Transverse colon (tissue), 4 donors: ENCODE results near the gene KCNJ11. TPM values are rescaled to one million over a fixed set of nuclear protein-coding genes. Genes with fewer than 3 reads are reported as not detected.
"Not testable (repeated sequence)": the region's sequence is repeated elsewhere in the genome, so short reads cannot be mapped to it uniquely, and the experiment has no call there.

Source experiments
- DNase-seq: peaks from one replicate; pipeline ENCODE4 v3.0.0-alpha.2; 2019
- H3K27ac ChIP-seq, 4 donors: fragments of 200-600 bp; sonication (generic); 2 replicates each; pipeline ENCODE4 v1.5.1; 2016 to 2018; ENCODE audit warnings: inconsistent platforms in 4 of 4
- H3K27me3 ChIP-seq: fragments of 200-600 bp; sonication (generic); 2 replicates; pipeline ENCODE4 v1.5.1; 2017; ENCODE audit warnings: inconsistent platforms
- H3K36me3 ChIP-seq, 4 donors: fragments of 200-600 bp; sonication (generic); 2 replicates each; pipeline ENCODE4 v1.5.1; 2017 to 2019; ENCODE audit warnings: inconsistent platforms in 4 of 4
- H3K4me1 ChIP-seq, 4 donors: fragments of 200-600 bp; sonication (generic); 2 replicates each; pipeline ENCODE4 v1.5.1; 2017 to 2020; ENCODE audit warnings: inconsistent platforms in 4 of 4
- H3K4me3 ChIP-seq, 4 donors: fragments of 200-600 bp; sonication (generic); 1 replicate in 1 of 4; 2 replicates in 3 of 4; pipeline versions ENCODE4 v1.5.1 to v1.6.1; 2017 to 2019; ENCODE audit warnings: inconsistent platforms in 4 of 4
- H3K9me3 ChIP-seq, 2 donors: fragments of 200-600 bp; sonication (generic); 2 replicates each; pipeline ENCODE4 v1.5.1; 2017 to 2019; ENCODE audit warnings: inconsistent platforms in 2 of 2
- EP300 ChIP-seq: sonication (generic); formaldehyde crosslinking; IDR thresholded peaks from one replicate; pipeline ENCODE4 v1.6.1; 2017; ENCODE audit warnings: antibody characterized with exemption, low read depth
- POLR2A ChIP-seq: fragments of 450-650 bp; IDR thresholded peaks from one replicate; pipeline ENCODE4 v1.6.1; 2016; ENCODE audit warnings: antibody characterized with exemption, mild to moderate bottlenecking, moderate library complexity
- POLR2AphosphoS5 ChIP-seq, 3 donors: sonication (generic); formaldehyde crosslinking; IDR thresholded peaks; one replicate each; pipeline ENCODE4 v1.6.1; 2016; ENCODE audit warnings: antibody characterized with exemption in 3 of 3
- WGBS, 2 donors: methylation state at CpG; one replicate each; pipeline ENCODE4 v1.1.5; 2018; ENCODE audit warnings: low coverage in 1 of 2; 5-methylcytosine and 5-hydroxymethylcytosine counted together
- in situ Hi-C, 4 donors: fragments of 200-750 bp; cut with MboI; loops; one replicate each; pipeline versions ENCODE4 v1.15.0 to v1.15.1; 2017; ENCODE audit warnings: low sequenced_read_pairs in 3 of 4, low pct_ligation_motif_present in 1 of 4, low pct_unique_long_range_greater_than_20kb in 1 of 4
- intact Hi-C: fragments of 100-400 bp; cut with DNase I; formaldehyde crosslinking; loops from one replicate; pipeline ENCODE4 v1.15.1; 2023; ENCODE audit warnings: low total_unique reads
- total RNA-seq, 4 donors: library from RNA; depleted of rRNA; stranded (reverse); fragments of >200 nt; gene quantifications; one replicate each; pipeline ENCODE4 v1.1.0, GENCODE V29; 2016
- TF ChIP-seq, protein P1 (sequence below), 5 experiments: fragments of 200-600 bp in 3 of 5; fragments of 450-650 bp in 2 of 5; sonication (generic) in 3 of 5; IDR thresholded peaks; 1 replicate in 2 of 5; 2 replicates in 3 of 5; pipeline ENCODE4 v1.5.1; 2016 to 2017; ENCODE audit warnings: antibody characterized with exemption in 5 of 5, inconsistent platforms in 3 of 5, mild to moderate bottlenecking in 2 of 5, moderate library complexity in 1 of 5

Gene KCNJ11
- total RNA-seq, 4 donors from 2014 or later = 1.3 to 135 (median 3.5) TPM; not detected in 1

DNA sequence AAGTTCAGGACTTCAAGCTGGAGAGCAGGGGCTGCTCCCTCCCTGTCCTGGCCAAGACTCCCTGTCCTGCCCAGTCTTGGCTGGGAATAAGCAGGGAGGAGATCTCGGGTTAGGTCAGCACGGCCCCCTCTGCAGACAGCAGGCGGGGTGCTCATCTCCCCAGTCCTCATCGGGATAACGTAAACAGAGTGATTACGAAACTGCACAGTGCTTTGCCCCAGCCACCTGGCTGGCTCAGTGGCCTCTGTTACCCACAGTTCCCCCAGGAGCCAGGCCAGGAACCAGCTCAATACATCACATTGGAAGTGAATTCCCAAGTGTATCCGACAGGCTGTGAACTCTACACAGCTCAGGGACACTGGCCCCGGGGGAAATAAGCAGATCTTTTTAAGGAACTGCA, 42.7 kb upstream of the KCNJ11 start:
- no peak overlapping the region for H3K27ac ChIP-seq
- H3K27me3 ChIP-seq = no peaks in the 10 kb centered on the region
- intact Hi-C loops (no loop called here), in situ Hi-C loops (no loop called here)
- TF ChIP-seq POLR2A (no peak), POLR2AphosphoS5 (IDR thresholded peaks at IDR 0.05) (no peak), EP300 (no peak)
- TF ChIP-seq, protein P1, sequence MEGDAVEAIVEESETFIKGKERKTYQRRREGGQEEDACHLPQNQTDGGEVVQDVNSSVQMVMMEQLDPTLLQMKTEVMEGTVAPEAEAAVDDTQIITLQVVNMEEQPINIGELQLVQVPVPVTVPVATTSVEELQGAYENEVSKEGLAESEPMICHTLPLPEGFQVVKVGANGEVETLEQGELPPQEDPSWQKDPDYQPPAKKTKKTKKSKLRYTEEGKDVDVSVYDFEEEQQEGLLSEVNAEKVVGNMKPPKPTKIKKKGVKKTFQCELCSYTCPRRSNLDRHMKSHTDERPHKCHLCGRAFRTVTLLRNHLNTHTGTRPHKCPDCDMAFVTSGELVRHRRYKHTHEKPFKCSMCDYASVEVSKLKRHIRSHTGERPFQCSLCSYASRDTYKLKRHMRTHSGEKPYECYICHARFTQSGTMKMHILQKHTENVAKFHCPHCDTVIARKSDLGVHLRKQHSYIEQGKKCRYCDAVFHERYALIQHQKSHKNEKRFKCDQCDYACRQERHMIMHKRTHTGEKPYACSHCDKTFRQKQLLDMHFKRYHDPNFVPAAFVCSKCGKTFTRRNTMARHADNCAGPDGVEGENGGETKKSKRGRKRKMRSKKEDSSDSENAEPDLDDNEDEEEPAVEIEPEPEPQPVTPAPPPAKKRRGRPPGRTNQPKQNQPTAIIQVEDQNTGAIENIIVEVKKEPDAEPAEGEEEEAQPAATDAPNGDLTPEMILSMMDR (IDR thresholded peaks at IDR 0.05) = no peak
- WGBS, 2 donors = 49% methylated on average over 8 of the region's 8 CpGs; no CpG with 5 or more reads in 1 of the 2 donors
- no peak overlapping the region for H3K4me3 ChIP-seq
- H3K9me3 ChIP-seq = no peaks in the 10 kb centered on the region
- no peaks in the 10 kb centered on the region for H3K4me1 ChIP-seq
- no peak for DNase-seq
- H3K36me3 ChIP-seq = no peaks in the 10 kb centered on the region

DNA sequence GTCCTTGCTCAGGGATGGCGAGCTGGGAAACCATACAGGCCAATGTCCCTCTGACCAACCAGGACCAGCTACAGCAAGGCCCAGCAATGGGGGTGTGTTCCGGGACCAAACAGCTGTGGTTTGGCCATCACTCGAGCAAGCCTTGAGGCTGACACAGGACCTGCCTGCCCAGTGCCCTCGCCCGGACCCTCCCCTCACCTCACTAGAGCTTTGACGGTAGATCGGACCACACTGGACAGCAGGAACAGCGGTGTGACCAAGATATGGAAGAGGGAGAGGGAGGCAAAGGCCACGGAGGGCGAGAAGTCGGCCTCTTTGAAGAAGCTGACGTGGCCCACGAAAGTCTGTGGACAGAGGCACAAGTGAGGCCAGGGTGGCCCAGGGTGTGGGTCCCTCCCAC, 42.2 kb upstream of the KCNJ11 start:
- in situ Hi-C loops = no loop called here

DNA sequence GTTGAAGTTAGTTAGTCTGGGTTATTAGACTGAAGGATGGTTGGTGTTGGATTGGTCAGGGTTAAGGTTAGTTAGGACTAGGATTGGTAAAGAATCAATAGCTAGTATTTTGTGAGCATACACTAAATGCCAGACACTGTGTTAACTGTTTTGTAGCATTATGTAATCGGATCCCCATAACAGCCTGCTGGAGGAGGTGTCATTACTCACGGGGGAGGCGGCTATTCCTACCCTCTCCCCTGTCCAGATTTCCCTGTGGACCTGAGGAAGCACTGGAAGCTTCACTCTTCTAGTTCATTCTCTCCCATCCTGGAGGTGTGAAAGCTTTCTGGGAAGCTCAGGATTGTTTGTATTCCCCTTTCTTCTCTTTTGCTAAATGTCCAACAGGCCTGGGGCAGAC, 40.5 kb upstream of the KCNJ11 start:
- Histone ChIP-seq H3K27me3 (no peaks in the 10 kb centered on the region), H3K4me1 (peaks cover 0 to under 1% (median 0%) of the 10 kb centered on the region in 4 donors), H3K9me3 (no peaks in the 10 kb centered on the region), H3K27ac (no peak overlapping the region), H3K36me3 (no peaks in the 10 kb centered on the region), H3K4me3 (no peak overlapping the region)
- TF ChIP-seq EP300 (no peak), POLR2AphosphoS5 (IDR thresholded peaks at IDR 0.05) (no peak), POLR2A (no peak)
- TF ChIP-seq, protein P1 (IDR thresholded peaks at IDR 0.05) = no peak
- 40 to 76% methylated on average over 1 to 3 of the region's 3 CpGs for WGBS, 2 donors
- DNase-seq = no peak
- intact Hi-C loops (no loop called here), in situ Hi-C loops (no loop called here)

More for the DNA sequence above, 42.2 kb upstream of the KCNJ11 start:
- Histone ChIP-seq H3K36me3 (no peaks in the 10 kb centered on the region), H3K4me1 (no peaks in the 10 kb centered on the region), H3K27ac (no peak overlapping the region), H3K4me3 (no peak overlapping the region), H3K27me3 (no peaks in the 10 kb centered on the region), H3K9me3 (no peaks in the 10 kb centered on the region)
- WGBS, 2 donors = 74 to 87% methylated on average over 10 to 13 of the region's 13 CpGs
- no peak for DNase-seq
- TF ChIP-seq POLR2A (no peak), EP300 (no peak), POLR2AphosphoS5 (IDR thresholded peaks at IDR 0.05) (no peak)
- TF ChIP-seq, protein P1 (IDR thresholded peaks at IDR 0.05) = no peak
- intact Hi-C loops = no loop called here

DNA sequence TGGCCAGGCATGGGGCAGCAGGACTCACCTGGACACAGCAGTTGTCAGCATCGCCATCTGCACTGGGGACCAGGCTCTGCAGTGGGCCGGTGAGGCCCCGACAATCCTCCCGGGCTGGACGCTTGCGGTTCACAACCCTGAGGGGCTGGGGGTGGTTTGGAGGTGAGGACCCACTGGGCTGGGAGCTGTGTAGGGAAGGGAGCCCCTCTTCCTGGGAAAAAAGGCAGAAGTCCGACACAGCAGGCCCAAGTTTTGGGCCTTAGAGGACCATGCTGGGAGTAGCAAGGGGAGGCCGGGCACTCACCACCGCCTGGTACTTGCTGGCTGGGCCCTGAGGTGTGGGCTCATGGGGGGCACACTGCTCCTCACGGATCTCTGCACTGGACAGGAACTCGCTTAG, 39.8 kb upstream of the KCNJ11 start:
- intact Hi-C loops (no loop called here), in situ Hi-C loops (no loop called here)
- WGBS, 2 donors = 95% methylated on average over 10 of the region's 11 CpGs; no CpG with 5 or more reads in 1 of the 2 donors
- no peak overlapping the region for H3K27ac ChIP-seq
- H3K4me3 ChIP-seq = no peak overlapping the region
- H3K9me3 ChIP-seq = no peaks in the 10 kb centered on the region
- H3K36me3 ChIP-seq = no peaks in the 10 kb centered on the region
- TF ChIP-seq, protein P1 (IDR thresholded peaks at IDR 0.05) = no peak
- TF ChIP-seq POLR2AphosphoS5 (IDR thresholded peaks at IDR 0.05) (no peak), POLR2A (no peak), EP300 (no peak)
- H3K4me1 ChIP-seq = peaks cover 0 to 3% (median 2%) of the 10 kb centered on the region in 4 donors
- H3K27me3 ChIP-seq = no peaks in the 10 kb centered on the region
- DNase-seq = no peak

DNA sequence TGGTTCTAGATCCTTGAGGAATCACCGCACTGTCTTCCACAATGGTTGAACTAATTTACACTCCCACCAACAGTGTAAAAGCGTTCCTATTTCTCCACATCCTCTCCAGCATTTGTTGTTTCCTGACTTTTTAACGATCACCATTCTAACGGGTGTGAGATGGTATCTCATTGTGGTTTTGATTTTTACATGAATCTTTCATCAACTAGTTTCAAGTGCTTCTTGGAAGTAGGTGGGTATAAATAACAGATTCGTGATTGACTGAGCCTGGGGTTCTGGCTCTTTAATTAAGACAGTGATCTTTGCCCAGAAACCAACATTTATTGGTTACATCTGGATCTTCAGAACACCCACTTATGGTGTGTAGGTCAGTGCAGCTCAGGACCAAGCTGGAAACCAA, 37.8 kb upstream of the KCNJ11 start:
- DNase-seq, H3K9me3 ChIP-seq, intact Hi-C loops, H3K4me3 ChIP-seq, H3K27ac ChIP-seq, H3K36me3 ChIP-seq, H3K4me1 ChIP-seq, H3K27me3 ChIP-seq, in situ Hi-C loops: not testable (repeated sequence)
- 71 to 77% methylated on average over 5 of the region's 5 CpGs for WGBS, 2 donors
